ENCODE data around the gene ITCH. TPM values are rescaled to one million over a fixed set of nuclear protein-coding genes. Genes with fewer than 3 reads are reported as not detected.

ITCH gene
- total and polyA plus RNA-seq, 2 of the 8 experiments (the other 6 are each of a cell fraction or from before 2014, with no cell fraction given): 3.9 to 45.2 TPM

GRCh38 chr20:34458631-34459030 lies 95.6 kb downstream of the ITCH start:
- Histone ChIP-seq H3K27me3 (replicated peaks in 1 of 4; ENCODE audit: control insufficient read depth in 3 of 4, extremely low read depth in 1 of 4, insufficient read depth in 3 of 4, low read length in 3 of 4) (no peaks in the 10 kb centered on the region), H3K27ac (ENCODE audit: low read depth, low read length) (no peak overlapping the region), H3K4me2 (ENCODE audit: insufficient read depth in 1 of 2, low read depth in 2 of 2, low read length in 2 of 2) (no peak overlapping the region), H3K4me3 (ENCODE audit: extremely low read depth in 1 of 4, insufficient read depth in 2 of 4, low read depth in 3 of 4, low read length in 4 of 4) (no peak overlapping the region), H2BK5ac (ENCODE audit: low read depth, low read length) (no peak overlapping the region), H3K23me2 (ENCODE audit: low read depth, low read length) (no peaks in the 10 kb centered on the region), H4K20me1 (replicated peaks in 1 of 2; ENCODE audit: control insufficient read depth in 1 of 2, insufficient read depth in 2 of 2, low read length in 2 of 2) (no peaks in the 10 kb centered on the region), H3K79me2 (ENCODE audit: control insufficient read depth in 1 of 2, insufficient read depth in 2 of 2, low read length in 2 of 2) (no peaks in the 10 kb centered on the region), H3K36me3 (ENCODE audit: control insufficient read depth in 2 of 4, insufficient read depth in 4 of 4, low read length in 3 of 4) (peaks cover 4 to 31% (median 17%) of the 10 kb centered on the region in 4 experiments; a peak in 7 of 8 replicates), H2BK20ac (ENCODE audit: low read length) (no peak overlapping the region), H4K5ac (ENCODE audit: insufficient read length, low read depth, low read length) (no peak overlapping the region), H2AK5ac (ENCODE audit: low read depth, low read length) (no peak overlapping the region), H3K4me1 (replicated peaks in 1 of 4; ENCODE audit: control insufficient read depth in 3 of 4, insufficient read depth in 4 of 4, low read length in 3 of 4) (no peaks in the 10 kb centered on the region), H3K14ac (ENCODE audit: insufficient read length) (no peak overlapping the region), H2BK15ac (ENCODE audit: low read length) (no peak overlapping the region), H2BK120ac (replicated peaks; ENCODE audit: low read depth, low read length) (no peak overlapping the region), H4K91ac (replicated peaks; ENCODE audit: insufficient read length, low read length) (no peak overlapping the region), H3K9me3 (ENCODE audit: insufficient read depth in 2 of 2, low read depth in 1 of 2, low read length in 1 of 2) (no peaks in the 10 kb centered on the region), H3K4ac (replicated peaks; ENCODE audit: insufficient read length, low read depth, low read length) (no peak overlapping the region), H3K18ac (ENCODE audit: extremely low read depth, low read length) (no peak overlapping the region), H3K23ac (ENCODE audit: insufficient read length) (no peak overlapping the region), H4K8ac (ENCODE audit: extremely low read depth, insufficient read depth, low read length) (no peak overlapping the region), H3K56ac (replicated peaks; ENCODE audit: insufficient read length, low read depth, low read length) (no peak overlapping the region), H3K9ac (replicated peaks in 1 of 4; ENCODE audit: extremely low read depth in 1 of 4, low read depth in 3 of 4, low read length in 3 of 4) (no peak overlapping the region), H2AFZ (ENCODE audit: low read length) (no peak overlapping the region), H2BK12ac (ENCODE audit: low read depth, low read length) (no peak overlapping the region), H3K79me1 (ENCODE audit: low read depth, low read length) (peaks cover 2% of the 10 kb centered on the region; the same call in 1 of the 2 replicates)
- WGBS, 2 experiments (ENCODE audit: extremely low coverage in 1 of 2, insufficient coverage in 1 of 2, insufficient read length in 1 of 2, insufficient replicate concordance in 2 of 2, low coverage in 1 of 2, low lambda C conversion rate in 2 of 2, missing lambda C conversion rate in 1 of 2): 74% methylated on average over 3 of the region's 3 CpGs; no CpG with 5 or more reads in 1 of the 2 experiments
- DNase-seq (ENCODE audit: low read depth in 1 of 2, low spot score in 2 of 2) (no peak), FAIRE-seq (no peak)
- CTCF ChIA-PET (ENCODE audit: partially characterized antibody): interaction anchor here (0.9 to 1.9 kb wide), 3 partner anchors 9 to 146 kb away, joined by 3 to 4 read pairs (median 3); no protein-coding TSS in a partner anchor
- POLR2A ChIA-PET (ENCODE audit: partially characterized antibody): interaction anchor here (1.7 kb wide), 1 partner anchor 157 kb away, joined by 3 read pairs; no protein-coding TSS in a partner anchor
- no peak for TF ChIP-seq FOSL1 (IDR thresholded peaks at IDR 0.05; ENCODE audit: insufficient read depth, low read depth, low read length)
- TF ChIP-seq YY1 (IDR thresholded peaks at IDR 0.05; ENCODE audit: low read depth, low read length): no peak
- no peak for TF ChIP-seq CHD1 (IDR thresholded peaks at IDR 0.05; ENCODE audit: low read depth, low read length)
- no peak for TF ChIP-seq CBX5 (IDR thresholded peaks at IDR 0.05; ENCODE audit: low read depth, low read length)
- TF ChIP-seq RFX5 (IDR thresholded peaks at IDR 0.05; ENCODE audit: borderline replicate concordance, low read depth, low read length): no peak
- TF ChIP-seq ATF3 (IDR thresholded peaks at IDR 0.05; ENCODE audit: insufficient read depth, low read depth, low read length): no peak
- TF ChIP-seq JUN (IDR thresholded peaks at IDR 0.05; ENCODE audit: low read depth, low read length): no peak
- no peak for TF ChIP-seq CBX8 (IDR thresholded peaks at IDR 0.05; ENCODE audit: borderline replicate concordance, low read depth, low read length)
- TF ChIP-seq SIN3A (conservative IDR thresholded peaks at IDR 0.05 in 1 of 2, IDR thresholded peaks at IDR 0.05 in 1 of 2; ENCODE audit: low read depth in 1 of 2, low read length in 2 of 2): no peak
- no peak for TF ChIP-seq RAD21 (IDR thresholded peaks at IDR 0.05 in 1 of 2, conservative IDR thresholded peaks at IDR 0.05 in 1 of 2; ENCODE audit: low read depth in 2 of 2, low read length in 2 of 2)
- no peak for TF ChIP-seq KDM4A (IDR thresholded peaks at IDR 0.05; ENCODE audit: low read depth, low read length, severe bottlenecking)
- no peak for TF ChIP-seq SIRT6 (IDR thresholded peaks at IDR 0.05; ENCODE audit: low read length)
- TF ChIP-seq TCF12 (IDR thresholded peaks at IDR 0.05; ENCODE audit: low read depth, low read length): no peak
- no peak for TF ChIP-seq MAFK (IDR thresholded peaks at IDR 0.05; ENCODE audit: low read depth, low read length)
